GM19452 (cell line): ENCODE measurements around the gene C18orf32.
"Not testable (repeated sequence)": the region's sequence is repeated elsewhere in the genome, so short reads cannot be mapped to it uniquely, and the experiment has no call there.

Experiments
- ATAC-seq: cut with Tn5 transposase; IDR thresholded peaks from one replicate; pipeline ENCODE4 v1.9.1; 2021; ENCODE audit not compliant: unreplicated experiment

Gene C18orf32

GRCh38 chr18:49503931-49504330 lies 16.9 kb upstream of the C18orf32 start:
- ATAC-seq = no peak

- no peak for ATAC-seq
Measured at GRCh38 chr18:49500201-49500921, 13.3 kb upstream of the C18orf32 start.

GRCh38 chr18:49499046-49499637 lies 12.1 kb upstream of the C18orf32 start:
- no peak for ATAC-seq

GRCh38 chr18:49495480-49495879 lies 8.4 kb upstream of the C18orf32 start:
- no peak for ATAC-seq

GRCh38 chr18:49495076-49495475 lies 8.0 kb upstream of the C18orf32 start:
- no peak for ATAC-seq

GRCh38 chr18:49494660-49495059 lies 7.6 kb upstream of the C18orf32 start:
- ATAC-seq = no peak

- ATAC-seq = no peak
Measured at GRCh38 chr18:49492694-49493033, 5.6 kb upstream of the C18orf32 start.

- ATAC-seq = peak; percentile 66
Measured at GRCh38 chr18:49491857-49492693, 5.0 kb upstream of the C18orf32 start, which contains the start of gene RPL17. Gene RPL17, minus strand, starts transcription at chr18:49492465.

- ATAC-seq = no peak
Measured at GRCh38 chr18:49491534-49491856, 4.5 kb upstream of the C18orf32 start.

GRCh38 chr18:49490246-49490762 lies 3.3 kb upstream of the C18orf32 start:
- no peak for ATAC-seq

- no peak for ATAC-seq
Measured at GRCh38 chr18:49487711-49488310, 777 bp upstream of the C18orf32 start.

GRCh38 chr18:49486606-49486952 lies 455 bp downstream of the C18orf32 start:
- ATAC-seq = no peak

GRCh38 chr18:49486134-49486533 lies 900 bp downstream of the C18orf32 start:
- ATAC-seq = no peak

GRCh38 chr18:49483198-49483597 lies 3.8 kb downstream of the C18orf32 start:
- ATAC-seq = no peak

GRCh38 chr18:49481907-49482306 lies 5.1 kb downstream of the C18orf32 start:
- ATAC-seq = no peak

GRCh38 chr18:49481317-49481716 lies 5.7 kb downstream of the C18orf32 start:
- no peak for ATAC-seq

GRCh38 chr18:49479381-49480137 lies 7.5 kb downstream of the C18orf32 start:
- no peak for ATAC-seq

- ATAC-seq = no peak
Measured at GRCh38 chr18:49476664-49477411, 10.2 kb downstream of the C18orf32 start.

- ATAC-seq = not testable (repeated sequence)
Measured at GRCh38 chr18:49474935-49475334, 12.1 kb downstream of the C18orf32 start.

GRCh38 chr18:49473721-49474120 lies 13.3 kb downstream of the C18orf32 start:
- no peak for ATAC-seq
